Superior temporal gyrus (tissue), 1 donor: Measurements from ENCODE around the gene IRF7.
"Not testable (repeated sequence)": the region's sequence is repeated elsewhere in the genome, so short reads cannot be mapped to it uniquely, and the experiment has no call there.

ENCODE experiments used
- DNase-seq: peaks from one replicate; pipeline ENCODE4 v3.0.0-alpha.2; 2016; ENCODE audit errors: extremely low spot score

The IRF7 gene

DNA sequence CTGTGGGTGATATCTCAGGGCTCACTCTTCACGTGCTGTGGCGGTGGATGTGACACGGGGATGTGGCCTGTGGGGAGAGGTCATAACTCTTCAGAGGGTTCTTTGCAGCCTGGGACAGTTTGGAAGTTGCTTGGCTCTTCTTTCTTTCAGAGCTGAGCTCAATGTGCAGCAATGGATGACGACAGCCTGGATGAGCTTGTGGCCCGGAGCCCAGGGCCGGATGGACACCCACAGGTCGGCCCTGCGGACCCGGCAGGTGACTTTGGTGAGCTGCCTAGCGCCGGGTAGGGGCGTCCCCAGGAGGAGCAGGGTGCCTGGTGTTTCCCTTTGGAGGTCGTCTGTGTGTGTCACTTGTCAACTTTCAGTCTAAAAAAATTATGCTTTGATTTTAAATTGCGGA, 34.4 kb downstream of the IRF7 start:
- DNase-seq: no peak

DNA sequence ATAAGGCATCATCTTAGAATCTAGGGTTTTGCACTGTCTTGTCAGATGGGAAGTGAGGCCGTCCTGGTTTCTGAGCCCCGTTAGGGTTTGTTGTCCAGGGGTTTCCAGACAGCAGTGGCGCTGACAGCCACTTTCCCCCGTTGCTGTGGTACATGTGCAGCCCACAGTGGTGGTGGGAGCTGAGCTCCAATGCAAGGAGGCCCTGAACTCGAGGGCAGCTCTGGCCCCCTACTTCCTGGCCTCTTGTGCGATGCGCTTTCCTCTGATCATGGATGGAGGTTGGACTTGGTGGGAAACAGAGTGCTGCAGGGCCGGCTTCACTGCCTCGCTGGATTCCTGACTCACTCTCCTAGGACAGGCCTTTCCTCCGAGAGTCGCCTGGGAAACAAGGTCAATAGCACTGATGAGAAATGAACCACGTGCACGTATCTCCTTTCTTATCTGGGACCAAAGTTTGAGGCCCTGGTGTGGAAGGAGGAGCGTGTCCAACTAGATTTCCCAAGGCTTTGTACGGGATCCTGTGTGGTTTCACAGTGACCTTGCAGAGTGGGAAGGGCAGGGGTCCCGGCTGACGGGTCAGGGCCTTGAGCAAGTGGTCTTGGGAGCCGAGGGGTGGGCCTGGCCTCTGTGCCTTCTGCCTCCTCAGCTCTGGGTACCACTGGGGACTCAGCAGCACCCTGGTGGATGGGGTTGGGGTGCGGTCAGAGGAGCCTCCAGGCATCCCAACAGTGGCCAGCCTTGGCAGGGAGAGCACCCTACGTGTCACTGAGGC, 35.7 kb downstream of the IRF7 start:
- DNase-seq: no peak

GRCh38 chr11:578276-579035, 37.3 kb downstream of the IRF7 start:
- no peak for DNase-seq

- no peak for DNase-seq
Observed at GRCh38 chr11:577611-577894, 38.2 kb downstream of the IRF7 start.

DNA sequence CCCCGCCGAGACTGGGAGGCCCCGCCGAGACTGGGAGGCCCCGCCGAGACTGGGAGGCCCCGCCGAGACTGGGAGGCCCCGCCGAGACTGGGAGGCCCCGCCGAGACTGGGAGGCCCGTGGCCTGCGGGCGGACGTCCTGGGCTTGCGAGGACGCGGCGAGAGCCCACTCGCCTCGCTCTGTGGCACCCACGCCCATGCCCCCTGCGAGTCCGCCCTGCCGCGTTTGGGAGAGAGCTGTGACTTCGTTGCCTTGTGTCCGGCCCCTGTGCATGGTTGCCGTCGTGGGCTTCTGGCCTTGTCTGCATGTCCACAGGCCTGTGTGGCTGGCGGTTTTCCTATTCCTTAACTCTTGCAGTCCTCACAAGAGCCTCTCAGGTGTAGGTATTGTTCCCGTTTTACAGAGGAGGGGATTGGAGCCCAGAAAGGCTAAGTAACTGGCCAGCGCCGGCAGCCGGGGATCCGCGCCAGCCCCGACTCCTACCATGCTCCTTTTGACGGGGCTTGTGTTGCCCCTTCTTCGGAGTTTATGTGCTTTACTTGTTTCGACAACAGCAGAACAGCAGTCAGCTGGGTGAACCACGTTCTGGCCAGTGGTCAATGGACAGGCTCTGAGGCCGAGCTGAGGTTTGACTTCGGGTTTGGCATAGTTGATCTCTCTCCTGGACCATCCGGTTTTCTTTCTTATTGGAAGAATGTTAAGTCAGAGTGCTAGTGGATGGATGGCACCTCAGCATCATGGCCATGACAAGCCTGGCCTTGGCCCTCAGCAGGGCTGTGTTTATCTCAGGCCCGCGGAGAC, 38.7 kb downstream of the IRF7 start:
- DNase-seq: no peak

DNA sequence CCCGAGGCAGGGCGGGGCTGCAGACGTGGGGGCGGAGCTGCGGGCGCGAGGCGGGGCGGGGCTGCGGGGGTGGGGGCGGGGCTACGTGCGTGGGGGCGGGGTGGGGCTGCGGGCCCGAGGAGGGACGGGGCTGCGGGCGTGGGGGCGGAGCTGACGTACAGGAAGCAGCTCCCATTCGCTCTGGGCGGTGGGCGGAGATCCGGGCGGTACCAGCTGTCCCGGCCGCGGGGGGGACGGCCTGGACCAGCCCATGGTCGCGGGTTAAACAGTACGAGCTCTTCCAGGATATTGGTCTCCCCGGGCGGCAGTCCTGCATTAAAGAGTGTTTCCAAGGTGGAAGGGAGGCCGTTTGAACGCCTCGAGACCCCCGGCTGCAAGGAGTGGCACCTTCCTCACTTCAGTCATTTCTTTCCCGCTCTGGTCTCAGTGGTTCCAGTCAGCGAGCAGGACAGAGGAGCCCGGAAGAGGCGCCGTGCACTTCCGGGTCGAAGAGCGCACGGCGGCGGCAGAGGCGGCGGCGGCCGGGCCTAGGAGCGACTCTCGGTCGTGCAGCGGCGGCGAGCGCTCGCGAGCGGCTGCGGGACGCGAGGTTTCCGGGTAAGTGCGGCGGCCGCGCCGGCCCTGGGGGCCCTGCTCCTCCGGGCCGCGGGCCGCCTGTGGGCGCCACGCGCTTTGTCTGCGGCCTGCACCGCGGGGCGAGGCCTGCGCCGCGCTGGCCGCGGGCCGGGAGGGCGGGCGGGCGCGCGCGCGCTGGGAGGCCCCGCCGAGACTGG, 39.6 kb downstream of the IRF7 start, which contains the start of gene PHRF1:
PHRF1 (plus strand) TSS at position 475 of the 773 bp plus-strand sequence. CDS start 5,043 bp downstream, outside the sequence.
- peak; percentile 95 for DNase-seq

DNA sequence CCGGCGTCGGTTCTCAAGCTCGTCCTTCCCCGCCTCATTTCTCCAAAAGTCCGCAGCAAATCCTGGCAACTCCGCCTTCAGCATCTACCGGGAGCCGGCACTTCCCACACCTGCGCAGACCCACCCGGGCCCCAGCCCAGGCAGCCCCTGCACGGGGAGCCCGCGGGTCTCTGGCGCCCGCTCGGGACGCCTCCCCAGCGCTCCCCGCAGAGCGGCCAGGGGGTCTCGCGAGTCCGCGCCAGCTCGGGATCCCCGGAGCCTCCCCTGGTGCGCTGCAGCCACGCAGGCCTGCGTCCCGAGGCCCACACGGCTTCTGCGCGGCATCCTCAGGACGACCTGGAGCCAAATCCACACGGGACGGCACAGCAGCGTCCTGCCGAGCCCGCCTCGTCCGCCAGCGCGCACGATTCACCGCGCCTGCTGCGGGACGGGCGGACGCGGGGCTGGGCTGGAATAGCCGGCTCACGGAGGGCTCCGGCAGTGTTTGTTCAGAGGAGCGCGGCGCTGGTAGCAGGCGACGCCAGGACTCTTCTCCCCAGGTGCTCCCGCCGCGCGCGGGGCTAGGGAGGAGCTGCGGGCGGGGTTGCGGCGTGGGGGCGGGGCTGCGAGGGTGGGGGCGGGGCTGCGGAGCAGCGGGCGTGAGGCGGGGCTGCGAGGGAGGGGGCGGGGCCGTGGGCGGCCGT, 40.3 kb downstream of the IRF7 start:
- peak; percentile 50 for DNase-seq

DNA sequence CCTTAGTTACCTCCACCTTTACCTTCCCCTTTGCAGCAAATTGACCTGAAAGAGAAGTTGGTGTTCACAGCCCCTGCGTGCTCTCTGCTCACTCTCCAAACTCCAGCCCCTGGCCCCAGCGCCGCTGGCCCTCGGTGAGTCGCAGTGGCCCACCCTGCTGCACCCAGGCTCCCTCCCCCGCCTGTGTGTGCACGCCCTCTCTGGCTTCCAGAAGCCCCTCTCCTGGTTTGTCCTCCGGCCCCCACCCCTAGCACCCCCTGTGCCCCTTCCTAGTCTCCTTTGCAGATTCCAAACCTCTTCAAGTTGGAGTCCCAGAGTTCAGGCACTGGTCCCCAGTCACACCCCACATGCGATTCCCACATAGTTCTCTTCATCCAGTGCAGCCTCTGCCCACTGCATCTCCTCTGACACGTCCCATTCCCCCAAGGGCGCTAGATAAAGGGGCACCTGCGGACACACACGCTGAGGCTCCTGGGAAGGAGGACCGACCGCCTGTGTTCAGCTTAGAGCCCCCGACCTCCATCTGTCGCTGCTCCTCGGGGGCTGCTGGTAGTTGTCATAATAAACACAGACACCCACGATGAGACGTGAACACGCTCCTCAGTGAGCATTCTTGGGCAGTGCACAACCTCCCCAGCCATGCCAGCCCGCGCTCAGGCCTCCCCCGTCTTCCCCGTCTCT, 41.0 kb downstream of the IRF7 start:
- no peak for DNase-seq

- not testable (repeated sequence) for DNase-seq
Observed at GRCh38 chr11:574031-574570, 41.6 kb downstream of the IRF7 start.

GRCh38 chr11:573146-573759, 42.5 kb downstream of the IRF7 start:
- no peak for DNase-seq

- DNase-seq: no peak
Observed at GRCh38 chr11:571802-572185, 44.0 kb downstream of the IRF7 start.

DNA sequence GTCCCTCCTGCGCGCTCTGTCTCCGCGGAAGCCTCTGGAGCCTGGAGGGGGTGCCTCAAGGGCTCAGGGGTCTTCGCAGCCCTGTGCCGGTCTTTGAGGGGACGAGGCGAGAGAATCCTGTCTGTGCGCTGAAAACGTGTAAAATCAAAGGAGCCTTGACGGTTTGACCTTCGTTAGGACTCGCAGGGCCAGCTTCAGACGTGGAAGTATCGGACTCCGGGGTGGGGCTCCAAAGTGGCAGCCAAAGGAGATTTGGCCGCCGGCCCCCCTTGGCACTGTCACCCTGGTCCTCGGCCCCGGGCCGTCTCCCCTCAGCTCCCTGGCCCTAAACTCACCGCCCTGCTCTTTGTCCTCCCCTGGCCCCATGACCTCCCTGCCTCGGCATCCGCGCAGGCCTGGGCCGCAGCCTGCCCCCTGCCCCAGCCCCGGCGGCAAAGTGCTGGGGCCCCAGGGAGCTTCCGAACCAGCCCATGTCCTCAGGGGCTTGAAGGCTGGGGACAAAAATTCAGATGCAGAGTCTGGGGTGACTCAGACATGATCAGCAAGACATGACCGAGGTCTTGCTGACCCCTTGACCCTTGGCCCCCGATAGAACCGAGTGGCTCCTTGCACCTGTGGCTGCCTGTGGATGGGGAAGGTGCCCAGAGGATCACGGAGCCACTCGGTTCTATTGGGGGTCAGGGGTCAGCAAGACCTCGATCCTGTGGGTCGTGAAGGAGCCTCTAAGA, 46.4 kb downstream of the IRF7 start:
- DNase-seq: no peak

DNA sequence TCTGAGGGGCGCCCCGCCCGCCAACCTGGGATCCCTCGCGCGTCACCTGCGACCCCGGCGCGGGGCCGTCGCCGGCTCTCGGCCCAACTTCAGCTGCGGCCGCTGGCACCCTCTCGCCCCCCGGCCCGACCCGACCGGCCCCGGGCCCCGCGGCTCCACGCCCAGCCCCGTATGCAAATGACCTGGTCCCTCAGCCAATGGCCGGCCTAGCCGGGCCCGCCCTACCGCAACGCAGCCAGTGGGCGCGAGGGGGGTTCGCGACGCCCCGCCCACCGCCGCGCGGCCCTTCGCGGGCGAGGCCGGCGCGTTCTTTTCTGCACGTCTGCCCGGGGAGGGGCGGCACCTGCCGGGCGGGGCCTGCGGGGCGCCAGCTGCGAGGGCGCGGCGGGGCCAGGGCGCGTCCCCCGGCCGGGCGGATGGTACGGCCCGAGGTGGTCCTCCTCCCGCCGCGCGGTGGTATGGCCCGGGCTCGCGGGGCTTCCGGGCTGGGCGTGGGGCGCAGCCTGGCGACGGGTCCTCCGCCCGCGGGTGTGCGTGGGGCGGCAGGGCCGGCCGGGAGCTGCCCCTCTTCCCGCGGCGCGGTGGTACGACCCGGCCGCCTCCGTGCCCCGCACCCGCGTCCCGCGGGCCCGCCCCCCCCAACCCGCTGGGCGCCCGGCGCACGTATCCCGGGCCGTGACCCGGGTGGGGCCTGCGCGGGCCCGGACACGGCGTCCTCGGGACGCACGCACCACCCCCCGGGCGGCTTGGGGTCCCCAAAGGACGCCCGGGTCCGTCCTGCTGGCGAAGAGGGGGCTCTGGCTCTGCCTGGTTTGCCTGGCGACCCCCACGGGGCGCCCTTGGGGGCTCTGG, 47.2 kb downstream of the IRF7 start:
- peak; percentile 87 for DNase-seq

- DNase-seq: no peak
Observed at GRCh38 chr11:567629-568292, 48.0 kb downstream of the IRF7 start.

DNA sequence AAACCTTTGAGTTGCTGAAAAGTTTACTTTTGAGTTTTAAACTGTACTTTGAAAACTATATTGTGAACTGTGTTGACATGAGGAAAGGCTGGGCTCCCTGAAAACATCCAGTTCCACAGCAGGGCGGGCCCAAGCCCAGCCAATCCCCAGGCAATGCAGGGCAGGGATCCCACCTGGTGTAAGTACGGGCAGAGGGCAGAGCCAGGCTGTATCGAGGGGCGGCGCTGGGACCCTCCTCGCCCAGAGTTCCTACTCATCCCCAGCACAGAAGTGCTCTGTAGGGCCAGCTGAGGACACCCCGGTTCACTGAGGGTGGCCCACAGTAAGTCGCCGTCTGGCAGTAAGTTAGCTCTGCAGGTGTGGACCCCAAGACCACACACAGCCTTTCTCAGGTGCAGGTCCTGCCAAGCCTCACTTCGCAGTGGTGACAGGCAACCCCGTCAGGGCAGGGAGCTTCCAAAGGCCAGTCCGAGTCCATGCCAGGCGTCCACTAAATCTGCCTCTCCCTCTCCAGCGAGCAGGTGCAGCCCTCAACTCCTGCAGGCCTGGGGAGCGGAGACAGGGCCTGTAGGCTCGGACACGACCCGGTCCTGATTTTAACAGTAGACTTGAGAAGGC, 48.6 kb downstream of the IRF7 start:
- no peak for DNase-seq

- no peak for DNase-seq
Observed at GRCh38 chr11:565921-566509, 49.7 kb downstream of the IRF7 start.
